Sigmoid colon (tissue), 7 donors: ENCODE data around the gene FGF2. TPM values are rescaled to one million over a fixed set of nuclear protein-coding genes. Genes with fewer than 3 reads are reported as not detected.
"Not testable (repeated sequence)": the region's sequence is repeated elsewhere in the genome, so short reads cannot be mapped to it uniquely, and the experiment has no call there.

Experiments used
- DNase-seq: peaks from one replicate; pipeline ENCODE4 v3.0.0-alpha.2; 2019
- H3K27ac ChIP-seq, 4 donors: fragments of 200-600 bp; sonication (generic); one replicate each; pipeline ENCODE4 v1.5.1; 2016 to 2019; ENCODE audit warnings: mild to moderate bottlenecking in 1 of 4
- H3K27me3 ChIP-seq, 3 donors: fragments of 200-600 bp; sonication (generic); one replicate each; pipeline ENCODE4 v1.5.1; 2019; ENCODE audit warnings: mild to moderate bottlenecking in 1 of 3
- H3K36me3 ChIP-seq, 4 donors: fragments of 200-600 bp; sonication (generic); one replicate each; pipeline ENCODE4 v1.5.1; 2016 to 2019
- H3K4me1 ChIP-seq, 4 donors: fragments of 200-600 bp; sonication (generic); one replicate each; pipeline ENCODE4 v1.5.1; 2017 to 2019
- H3K4me3 ChIP-seq, 4 donors: fragments of 200-600 bp; sonication (generic); one replicate each; pipeline ENCODE4 v1.5.1; 2017 to 2019; ENCODE audit warnings: mild to moderate bottlenecking in 2 of 4, moderate library complexity in 1 of 4
- H3K9me3 ChIP-seq, 4 donors: fragments of 200-600 bp in 3 of 4; sonication (generic) in 3 of 4; one replicate each; pipeline versions ENCODE4 v1.5.1 to v1.6.1; 2013 to 2019
- CTCF ChIP-seq, 4 experiments: fragments of 450-650 bp in 3 of 4; fragments of 200-600 bp in 1 of 4; IDR thresholded peaks; one replicate each; pipeline ENCODE4 v1.5.1; 2016 to 2019; ENCODE audit warnings: antibody characterized with exemption in 4 of 4, mild to moderate bottlenecking in 3 of 4, moderate library complexity in 2 of 4
- EP300 ChIP-seq, 4 donors: sonication (generic); formaldehyde crosslinking; IDR thresholded peaks; one replicate each; pipeline ENCODE4 v1.6.1; 2017; ENCODE audit warnings: antibody characterized with exemption in 4 of 4
- POLR2A ChIP-seq, 2 donors: fragments of 450-650 bp; IDR thresholded peaks; one replicate each; pipeline ENCODE4 v1.6.1; 2016; ENCODE audit warnings: antibody characterized with exemption in 2 of 2, mild to moderate bottlenecking in 2 of 2, moderate library complexity in 2 of 2
- POLR2AphosphoS5 ChIP-seq, 4 donors: sonication (generic); formaldehyde crosslinking; IDR thresholded peaks; one replicate each; pipeline ENCODE4 v1.6.1; 2017; ENCODE audit warnings: antibody characterized with exemption in 4 of 4
- WGBS, 2 donors: extraction: QIAGEN DNeasy Blood & Tissue Kit; methylation state at CpG; one replicate each; pipeline ENCODE4 v1.1.7; 2013; 5-methylcytosine and 5-hydroxymethylcytosine counted together
- intact Hi-C: fragments of 100-400 bp; cut with DNase I; formaldehyde crosslinking; loops from one replicate; pipeline ENCODE4 v1.15.1; 2023
- polyA plus RNA-seq, 3 donors: library from polyadenylated mRNA; stranded (reverse); fragments of 200-250 nt; gene quantifications; one replicate each; pipeline ENCODE4 v1.2.3, GENCODE V29; 2013
- total RNA-seq, 4 donors: library from RNA; depleted of rRNA; stranded (reverse); fragments of >200 nt; gene quantifications; one replicate each; pipeline ENCODE4 v1.1.0, GENCODE V29; 2016
- donor health status: healthy with polysubstance abuse.
- donor health status: Bipolar disorder and iron deficiency.
- donor health status: healthy.

Gene FGF2
- total and polyA plus RNA-seq, 7 donors: 0.46 to 54.7 (median 37.4) TPM

- Histone ChIP-seq H3K4me3 (no peak overlapping the region), H3K4me1 (peaks cover 0 to 100% (median 89%) of the 10 kb centered on the region in 4 donors), H3K27ac (peak overlapping the region in 1 of 4 donors; percentile 19), H3K9me3 (no peaks in the 10 kb centered on the region), H3K27me3 (no peaks in the 10 kb centered on the region), H3K36me3 (no peaks in the 10 kb centered on the region)
- TF ChIP-seq EP300 (IDR thresholded peaks at IDR 0.05) (no peak), POLR2A (IDR thresholded peaks at IDR 0.05) (no peak), POLR2AphosphoS5 (IDR thresholded peaks at IDR 0.05) (no peak), CTCF (IDR thresholded peaks at IDR 0.05) (no peak)
- DNase-seq: no peak
- WGBS, 2 donors: 95 to 97% methylated on average over 2 of the region's 2 CpGs
- intact Hi-C loops: no loop called here
Observed at GRCh38 chr4:122836941-122837340, 10.3 kb downstream of the FGF2 start.

DNA sequence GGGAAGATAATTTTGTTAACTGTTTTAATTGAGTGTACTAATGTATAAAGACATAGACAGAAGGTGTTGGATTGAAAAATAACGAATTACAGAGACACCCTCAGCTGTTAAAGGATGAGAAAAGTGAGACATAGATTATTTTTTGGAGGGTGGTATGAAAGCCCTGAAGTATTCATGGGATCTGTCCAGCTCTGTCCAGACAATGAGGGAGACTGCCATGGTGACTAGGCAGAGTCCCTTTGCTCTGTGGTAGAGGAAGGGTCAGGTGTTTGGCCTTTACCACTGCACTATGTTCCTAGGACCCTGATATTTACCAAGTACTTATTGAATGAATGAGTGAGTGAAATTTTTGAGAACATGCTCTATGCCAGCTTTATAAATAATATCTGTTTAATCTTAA, 11.4 kb downstream of the FGF2 start:
- Histone ChIP-seq H3K27me3 (no peaks in the 10 kb centered on the region), H3K36me3 (no peaks in the 10 kb centered on the region), H3K27ac (no peak overlapping the region), H3K4me1 (peaks cover 0 to 99% (median 86%) of the 10 kb centered on the region in 4 donors), H3K4me3 (no peak overlapping the region), H3K9me3 (no peaks in the 10 kb centered on the region)
- intact Hi-C loops: no loop called here
- 72 to 78% methylated on average over 1 of the region's 1 CpG for WGBS, 2 donors
- no peak for TF ChIP-seq CTCF (IDR thresholded peaks at IDR 0.05)
- no peak for TF ChIP-seq POLR2AphosphoS5 (IDR thresholded peaks at IDR 0.05)
- no peak for TF ChIP-seq EP300 (IDR thresholded peaks at IDR 0.05)
- no peak for TF ChIP-seq POLR2A (IDR thresholded peaks at IDR 0.05)
- no peak for DNase-seq

DNA sequence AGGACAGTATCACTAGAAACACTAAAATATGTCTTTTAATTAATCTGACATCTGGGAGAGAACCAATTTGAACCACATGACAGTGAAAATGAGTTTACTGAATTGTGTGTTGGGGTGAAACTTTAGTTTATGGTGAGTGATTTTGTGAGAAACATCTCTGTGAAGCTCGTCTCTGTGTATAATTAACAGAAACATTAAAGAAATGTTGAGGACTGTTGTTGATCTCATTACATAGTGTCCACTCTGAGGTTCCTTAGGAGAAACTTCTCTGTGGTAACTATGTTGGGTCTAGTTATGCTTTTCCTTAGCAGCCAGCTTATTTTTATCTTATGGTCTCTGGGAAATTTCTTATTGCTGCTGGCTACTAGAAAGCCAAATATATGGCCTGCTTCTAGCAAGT, 15.8 kb downstream of the FGF2 start:
- no peak overlapping the region for H3K4me3 ChIP-seq
- no peaks in the 10 kb centered on the region for H3K9me3 ChIP-seq
- peak overlapping the region; percentile 56 to 78 (median 70) for H3K27ac ChIP-seq
- WGBS, 2 donors: 49 to 74% methylated on average over 1 of the region's 1 CpG
- intact Hi-C loops: no loop called here
- H3K4me1 ChIP-seq: peaks cover 0 to 90% (median 72%) of the 10 kb centered on the region in 4 donors
- H3K27me3 ChIP-seq: no peaks in the 10 kb centered on the region
- no peak for TF ChIP-seq CTCF (IDR thresholded peaks at IDR 0.05)
- no peak for TF ChIP-seq POLR2AphosphoS5 (IDR thresholded peaks at IDR 0.05)
- TF ChIP-seq POLR2A (IDR thresholded peaks at IDR 0.05): no peak
- peak in 1 of 4 donors; percentile 29 for TF ChIP-seq EP300 (IDR thresholded peaks at IDR 0.05)
- DNase-seq: no peak
- no peaks in the 10 kb centered on the region for H3K36me3 ChIP-seq

DNA sequence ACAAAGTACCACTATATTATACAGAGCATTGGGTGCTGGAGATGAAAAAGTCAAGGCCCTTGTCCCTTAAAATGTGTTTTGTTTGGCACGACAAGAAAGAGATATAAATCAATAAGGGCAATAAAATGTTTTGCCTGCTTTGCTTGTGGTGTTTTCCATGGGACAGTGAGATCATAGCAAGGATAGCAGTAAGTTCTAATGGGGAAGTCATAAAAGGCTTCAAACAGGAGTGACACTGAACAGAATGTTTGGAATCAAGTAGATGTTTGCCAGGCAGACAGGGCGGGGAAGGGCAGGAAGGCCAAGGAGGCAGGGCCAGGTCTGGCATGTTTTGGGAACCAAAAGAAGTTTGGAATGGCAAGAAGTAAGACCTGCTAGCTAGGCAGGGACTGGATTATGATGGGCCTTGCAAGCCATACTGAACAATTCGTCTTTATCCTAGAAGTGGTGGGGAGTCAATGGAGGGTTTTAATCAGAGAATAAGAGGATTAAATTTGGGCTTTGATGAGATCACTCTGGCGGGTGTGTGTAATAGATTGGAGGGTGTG, 16.4 kb downstream of the FGF2 start:
- 22 to 66% methylated on average over 4 of the region's 4 CpGs for WGBS, 2 donors
- DNase-seq: peak; percentile 87

DNA sequence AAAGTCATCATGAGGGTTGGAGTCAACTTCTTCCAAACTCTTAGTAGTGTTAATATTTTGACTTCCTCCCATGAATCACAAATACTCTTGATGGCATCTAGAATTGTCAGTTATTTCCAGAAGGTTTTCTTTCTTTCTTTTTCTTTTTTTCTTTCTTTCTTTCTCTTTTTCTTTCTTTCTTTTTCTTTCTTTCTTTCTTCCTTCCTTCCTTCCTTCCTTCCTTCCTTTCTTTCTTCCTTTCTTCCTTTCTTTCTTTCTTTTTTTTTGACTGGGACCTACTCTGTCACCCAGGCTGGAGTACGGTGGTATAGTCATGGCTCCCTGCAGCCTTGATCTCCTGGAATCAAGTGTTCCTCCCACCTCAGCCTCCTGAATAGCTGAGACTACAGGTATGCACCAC, 17.8 kb downstream of the FGF2 start:
- H3K36me3 ChIP-seq, H3K4me3 ChIP-seq, H3K27me3 ChIP-seq, DNase-seq, intact Hi-C loops, H3K9me3 ChIP-seq: not testable (repeated sequence)
- Histone ChIP-seq H3K4me1 (peaks cover 0 to 84% (median 66%) of the 10 kb centered on the region in 4 donors), H3K27ac (peak overlapping the region in 3 of 4 donors; percentile 66 to 78 (median 74))
- WGBS, 2 donors: 95% methylated on average over 1 of the region's 1 CpG

More for the DNA sequence above, 16.4 kb downstream of the FGF2 start:
- TF ChIP-seq EP300 (IDR thresholded peaks at IDR 0.05): peak; percentile 57 to 84 (median 68)
- peak; percentile 78 to 98 (median 92) for TF ChIP-seq POLR2AphosphoS5 (IDR thresholded peaks at IDR 0.05)
- no peak for TF ChIP-seq CTCF (IDR thresholded peaks at IDR 0.05)
- TF ChIP-seq POLR2A (IDR thresholded peaks at IDR 0.05): no peak
- peak overlapping the region; percentile 56 to 78 (median 70) for H3K27ac ChIP-seq
- H3K4me3 ChIP-seq: no peak overlapping the region
- intact Hi-C loops: no loop called here
- peaks cover 0 to 88% (median 68%) of the 10 kb centered on the region in 4 donors for H3K4me1 ChIP-seq
- H3K27me3 ChIP-seq: no peaks in the 10 kb centered on the region
- no peaks in the 10 kb centered on the region for H3K36me3 ChIP-seq
- H3K9me3 ChIP-seq: no peaks in the 10 kb centered on the region
